GM19455 (cell line): ENCODE results near the gene TMC3.
A peak's percentile ranks its signal among the peaks of the same experiment; 100 is the strongest.

Source experiments
- ATAC-seq: cut with Tn5 transposase; IDR thresholded peaks from one replicate; pipeline ENCODE4 v1.9.1; 2021; ENCODE audit not compliant: unreplicated experiment

TMC3 gene

GRCh38 chr15:81301385-81301784, 72.6 kb downstream of the TMC3 start:
- ATAC-seq = no peak

- no peak for ATAC-seq
Observed at GRCh38 chr15:81299630-81300273, 74.3 kb downstream of the TMC3 start.

GRCh38 chr15:81299156-81299555, 74.9 kb downstream of the TMC3 start:
- no peak for ATAC-seq

- no peak for ATAC-seq
Observed at GRCh38 chr15:81298611-81299010, 75.4 kb downstream of the TMC3 start.

GRCh38 chr15:81297603-81298575, 76.1 kb downstream of the TMC3 start:
- ATAC-seq = no peak

GRCh38 chr15:81297147-81297572, 76.9 kb downstream of the TMC3 start:
- ATAC-seq = no peak

DNA sequence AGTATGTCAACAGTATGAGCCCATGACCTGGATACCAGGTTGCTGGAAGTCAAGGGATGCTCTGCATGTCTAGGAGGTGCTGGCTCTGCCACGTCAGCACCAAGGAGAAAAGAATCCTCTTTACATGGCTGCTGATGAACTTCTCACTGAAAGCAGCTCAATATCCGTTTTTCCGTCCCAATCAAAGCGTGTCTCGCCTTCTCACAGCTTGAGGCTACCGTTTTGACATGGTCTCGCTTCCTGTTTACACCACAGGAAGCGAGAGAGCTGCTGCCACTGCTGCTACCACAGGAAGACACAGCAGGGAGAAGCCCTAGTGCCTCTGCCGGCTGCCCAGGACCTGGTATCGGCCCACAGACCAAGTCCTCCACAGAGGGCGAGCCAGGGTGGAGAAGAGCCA, 77.3 kb downstream of the TMC3 start:
- peak; percentile 45 for ATAC-seq

DNA sequence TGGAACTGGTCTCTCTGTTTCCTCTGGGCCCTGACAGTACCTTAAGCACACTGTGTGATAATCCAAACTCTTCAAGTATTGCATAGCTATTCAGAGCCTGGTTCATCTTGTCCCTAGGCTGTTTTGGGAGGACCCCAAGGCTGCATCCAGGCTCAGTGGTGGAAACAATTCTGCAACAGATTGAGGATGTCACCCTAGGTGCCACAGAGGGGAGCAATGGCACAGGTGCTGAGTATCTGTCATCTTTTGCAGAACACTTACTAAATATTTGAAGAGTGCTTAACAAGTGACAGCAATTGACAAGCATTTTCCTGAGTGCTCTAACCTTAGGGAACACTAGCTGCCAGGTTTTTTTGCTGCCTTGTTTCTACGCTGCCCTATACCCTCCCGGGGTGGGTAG, 77.8 kb downstream of the TMC3 start:
- no peak for ATAC-seq

GRCh38 chr15:81295486-81296121, 78.4 kb downstream of the TMC3 start:
- no peak for ATAC-seq

- ATAC-seq = no peak
Observed at GRCh38 chr15:81294516-81294880, 79.5 kb downstream of the TMC3 start.

GRCh38 chr15:81293728-81294515, 80.1 kb downstream of the TMC3 start:
- ATAC-seq = peak; percentile 67

DNA sequence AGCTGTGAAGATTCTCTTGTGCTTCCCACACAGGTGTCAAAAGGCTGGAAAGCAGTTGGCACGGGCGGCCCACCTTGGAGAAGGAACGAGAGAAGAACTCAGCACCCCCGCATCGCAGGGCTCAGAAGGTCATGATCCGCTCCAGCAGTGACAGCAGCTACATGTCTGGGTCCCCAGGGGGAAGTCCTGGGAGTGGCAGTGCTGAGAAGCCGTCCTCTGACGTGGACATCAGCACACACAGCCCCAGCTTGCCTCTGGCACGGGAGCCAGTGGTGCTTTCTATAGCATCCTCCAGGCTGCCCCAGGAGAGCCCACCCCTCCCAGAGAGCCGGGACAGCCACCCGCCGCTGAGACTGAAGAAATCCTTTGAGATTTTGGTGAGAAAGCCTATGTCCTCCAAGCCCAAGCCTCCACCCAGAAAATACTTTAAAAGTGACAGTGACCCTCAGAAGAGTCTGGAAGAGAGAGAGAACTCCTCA, 81.5 kb downstream of the TMC3 start:
- peak; percentile 32 for ATAC-seq

- peak; percentile 0 for ATAC-seq
Observed at GRCh38 chr15:81291916-81292522, 82.0 kb downstream of the TMC3 start.

DNA sequence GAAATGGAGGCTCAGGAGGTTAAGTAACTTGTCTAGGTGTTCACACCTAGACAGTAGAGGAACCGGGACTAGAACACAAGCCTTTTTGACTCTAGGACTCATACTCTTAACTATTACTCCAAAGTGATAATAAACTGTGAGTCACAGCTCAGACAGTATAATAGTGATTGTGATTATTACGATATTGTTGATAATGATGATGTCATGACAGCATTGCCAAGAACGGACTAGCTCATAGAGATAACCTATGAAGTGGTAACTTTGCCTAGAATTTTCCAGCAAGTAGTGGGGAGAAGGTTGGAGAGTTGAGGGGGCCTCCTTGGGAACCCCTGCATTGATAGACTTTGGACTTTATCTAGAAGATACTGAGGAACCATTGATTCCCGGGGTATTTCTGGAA, 84.1 kb downstream of the TMC3 start:
- ATAC-seq = no peak

- ATAC-seq = no peak
Observed at GRCh38 chr15:81288616-81289015, 85.4 kb downstream of the TMC3 start.

- no peak for ATAC-seq
Observed at GRCh38 chr15:81288040-81288439, 86.0 kb downstream of the TMC3 start.

DNA sequence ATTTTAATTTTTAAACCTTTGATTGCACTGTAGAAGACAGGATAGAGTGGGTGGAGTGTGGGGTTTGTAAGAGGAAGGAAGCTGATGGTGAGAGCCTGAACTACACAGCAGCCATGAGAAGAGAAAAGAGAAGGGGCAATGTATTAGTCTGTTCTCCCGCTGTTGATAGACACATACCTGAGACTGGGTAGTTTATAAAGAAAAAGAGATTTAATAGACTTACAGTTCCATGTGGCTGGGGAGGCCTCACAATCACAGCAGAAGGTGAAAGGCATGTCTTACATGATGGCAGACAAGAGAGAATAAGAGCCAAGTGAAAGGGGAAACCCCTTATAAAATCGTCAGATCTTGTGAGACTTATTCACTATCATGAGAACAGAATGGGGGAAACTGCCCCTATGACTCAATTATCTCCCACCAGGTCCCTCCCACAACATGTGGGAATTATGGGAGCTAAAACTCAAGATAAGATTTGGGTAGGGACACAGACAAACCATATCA, 87.3 kb downstream of the TMC3 start:
- peak; percentile 41 for ATAC-seq

- no peak for ATAC-seq
Observed at GRCh38 chr15:81285461-81285860, 88.6 kb downstream of the TMC3 start.

DNA sequence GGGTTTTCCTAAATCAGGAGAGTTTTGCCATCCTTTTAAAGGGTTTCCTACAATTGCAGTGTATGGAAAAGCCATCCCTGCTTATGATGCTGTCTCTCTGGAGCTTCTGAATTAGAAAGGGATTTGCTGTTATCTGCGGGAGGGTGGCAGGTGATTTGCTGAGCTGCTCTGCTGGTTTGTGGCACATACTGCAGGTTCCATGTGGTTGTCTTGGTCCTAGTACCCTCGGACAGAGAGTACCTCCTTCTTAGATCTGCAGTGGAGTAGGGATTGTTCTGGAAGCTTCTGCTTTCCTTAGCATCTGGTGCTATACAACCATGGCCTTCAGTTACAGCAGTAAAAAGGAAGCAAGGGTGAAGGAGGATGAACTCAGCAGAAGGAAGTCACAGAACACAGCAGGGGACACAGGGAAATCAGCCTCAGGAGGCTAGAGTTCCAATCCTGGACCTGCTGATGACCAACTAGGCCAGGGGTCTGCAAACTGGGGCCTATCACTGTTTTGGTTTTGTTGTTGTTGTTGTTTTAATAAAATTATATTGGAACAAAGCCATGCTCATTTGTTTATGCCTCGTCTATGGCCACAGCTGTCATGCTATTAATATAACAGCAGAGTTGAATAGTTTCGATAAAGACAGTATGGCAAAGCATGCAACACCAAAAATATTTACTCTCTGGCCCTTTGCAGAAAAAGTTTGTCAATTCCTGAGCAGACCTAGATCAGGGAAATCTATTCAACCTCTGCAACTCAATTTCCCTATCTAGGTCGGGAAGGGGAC, 89.6 kb downstream of the TMC3 start:
- ATAC-seq = peak; percentile 78
